ENCODE measurements around the gene MPND.

The MPND gene

DNA sequence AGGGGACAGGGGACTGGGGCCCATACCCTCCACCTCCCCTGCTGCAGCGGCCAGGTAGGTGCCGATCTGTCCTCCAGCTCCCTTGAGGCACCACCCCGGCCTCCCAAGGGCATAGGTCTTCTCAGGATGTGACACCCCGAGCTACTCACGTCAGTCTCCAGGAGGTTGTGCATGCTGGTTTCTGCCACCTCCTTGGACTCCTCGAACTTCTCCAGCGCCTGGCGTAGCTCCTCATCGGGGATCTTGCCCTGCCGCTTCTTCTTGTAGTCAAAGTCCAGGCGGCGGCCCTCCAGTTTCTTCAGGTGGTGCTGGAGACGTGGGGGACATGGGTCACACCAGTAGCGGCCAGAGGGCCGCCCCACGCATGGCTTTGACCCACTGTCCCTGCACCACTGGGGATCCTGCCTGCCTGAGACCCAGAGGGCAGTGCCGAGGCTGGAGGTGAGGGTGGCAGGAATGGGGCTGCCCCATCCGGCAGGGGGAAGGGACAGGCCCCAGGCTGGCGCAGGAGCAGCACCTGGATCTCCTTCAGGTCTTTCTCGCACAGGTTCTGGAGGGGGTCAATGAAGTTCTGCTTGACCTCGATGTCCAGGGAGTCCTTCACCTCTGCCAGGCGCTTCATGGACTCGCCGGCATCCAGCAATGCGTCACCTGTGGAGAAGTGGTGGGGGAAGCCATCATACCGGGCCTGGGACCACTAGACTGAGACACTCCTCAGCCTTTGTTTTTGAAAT is 20.4 kb downstream of the MPND start:
- FAIRE-seq: no peak
- no peak for DNase-seq (ENCODE audit: insufficient read length, low spot score)

- DNase-seq (ENCODE audit: insufficient read length, low spot score) (no peak), FAIRE-seq (no peak)
Measured at GRCh38 chr19:4365341-4365740, 22.0 kb downstream of the MPND start.

DNA sequence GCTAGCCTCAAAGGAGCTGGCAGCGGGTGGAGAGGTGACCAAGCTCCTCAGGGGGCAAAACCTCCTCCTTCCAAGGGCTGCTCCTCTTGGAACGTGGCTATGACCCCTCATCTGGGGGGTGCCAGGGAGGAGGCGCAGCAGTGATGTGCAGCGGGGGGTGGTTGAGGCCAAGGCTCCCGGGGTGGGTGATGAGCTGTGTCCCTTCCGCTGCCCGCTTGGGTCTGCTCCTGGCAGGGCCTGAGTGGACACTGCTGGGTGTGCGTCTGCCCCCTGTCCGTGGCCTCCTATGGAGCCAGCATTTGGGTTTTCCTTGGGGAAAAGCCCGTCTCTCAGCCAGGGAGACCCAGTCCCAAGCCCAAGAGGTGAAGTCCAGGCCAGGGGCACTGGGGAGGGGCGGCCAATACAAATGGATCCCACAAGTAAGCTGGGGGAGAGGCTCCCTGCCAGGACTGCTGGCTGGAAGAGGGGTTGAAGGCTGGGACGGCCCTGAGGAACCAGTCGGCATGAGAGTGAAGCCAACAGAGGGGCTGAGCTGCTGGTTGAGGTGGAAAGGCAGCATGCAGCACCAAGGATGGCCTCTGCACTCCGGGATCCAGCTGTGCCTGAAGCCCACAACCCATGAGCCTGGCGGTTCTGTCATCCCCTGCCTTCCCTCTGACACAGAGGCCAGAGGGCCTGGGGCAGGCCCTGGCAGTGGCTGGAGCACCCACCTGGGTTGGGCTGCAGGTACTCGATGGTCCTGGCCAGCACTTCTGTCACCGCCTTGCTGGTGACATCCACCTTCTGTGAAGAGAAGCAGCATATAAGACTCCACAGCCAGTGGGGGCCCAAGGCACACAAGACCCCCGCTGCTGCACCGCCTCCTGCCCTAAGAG is 22.7 kb downstream of the MPND start:
- FAIRE-seq: no peak
- DNase-seq (ENCODE audit: insufficient read length, low spot score): no peak

DNA sequence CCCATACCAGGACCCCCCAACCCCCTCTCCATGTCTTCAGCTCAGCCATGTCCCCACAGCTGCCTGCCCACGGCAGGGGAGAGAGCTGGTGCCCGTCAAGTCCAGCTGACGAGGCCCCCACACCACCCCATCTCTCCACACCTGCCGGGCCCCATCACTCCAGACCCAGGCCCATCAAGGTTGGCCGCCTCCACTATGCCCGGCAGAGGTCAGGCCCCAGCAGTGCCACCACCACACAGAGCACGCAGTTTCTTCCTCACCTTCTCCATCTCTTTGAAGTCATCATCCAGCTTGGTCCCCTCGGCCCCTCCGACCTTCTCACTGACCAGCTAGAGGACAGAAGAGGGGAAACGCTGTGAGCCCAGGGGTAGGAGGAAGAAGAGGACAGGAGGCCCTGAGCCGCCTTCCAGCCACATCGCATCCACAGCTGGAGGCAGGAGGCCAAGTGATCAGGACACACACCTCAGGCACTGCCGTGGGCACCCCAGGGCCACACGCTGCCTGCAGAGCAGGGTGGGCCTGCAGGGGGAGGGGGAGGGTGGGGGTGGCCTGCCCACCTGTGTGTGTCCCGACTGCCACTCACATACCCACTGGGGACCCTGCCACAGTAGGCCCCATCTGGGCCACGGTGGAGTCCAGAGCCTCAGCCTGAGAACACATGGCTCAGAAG is 23.4 kb downstream of the MPND start:
- FAIRE-seq: no peak
- DNase-seq (ENCODE audit: insufficient read length, low spot score): no peak

DNA sequence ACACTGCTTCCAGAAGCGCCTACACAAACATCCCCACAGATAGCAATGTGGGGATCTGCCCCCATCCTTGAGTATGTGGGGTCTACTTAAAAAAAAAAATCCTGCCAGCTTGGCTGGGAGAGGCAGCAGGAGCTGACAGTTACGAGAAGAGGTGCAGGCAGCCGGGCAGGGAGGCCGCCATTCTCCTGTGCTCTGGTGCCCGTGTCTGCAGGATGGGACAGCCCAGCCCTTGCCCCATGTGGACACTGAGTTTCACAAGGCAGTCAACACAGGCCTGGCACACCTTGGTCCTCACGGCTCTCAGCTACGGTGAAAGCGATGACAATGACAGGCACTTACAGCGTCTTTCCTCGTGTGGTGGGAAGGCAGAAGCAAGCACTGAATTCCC is 24.0 kb downstream of the MPND start:
- no peak for FAIRE-seq
- DNase-seq (ENCODE audit: insufficient read length, low spot score): no peak

- DNase-seq (ENCODE audit: insufficient read length, low spot score) (no peak), FAIRE-seq (no peak)
Measured at GRCh38 chr19:4367781-4368127, 24.4 kb downstream of the MPND start.

DNA sequence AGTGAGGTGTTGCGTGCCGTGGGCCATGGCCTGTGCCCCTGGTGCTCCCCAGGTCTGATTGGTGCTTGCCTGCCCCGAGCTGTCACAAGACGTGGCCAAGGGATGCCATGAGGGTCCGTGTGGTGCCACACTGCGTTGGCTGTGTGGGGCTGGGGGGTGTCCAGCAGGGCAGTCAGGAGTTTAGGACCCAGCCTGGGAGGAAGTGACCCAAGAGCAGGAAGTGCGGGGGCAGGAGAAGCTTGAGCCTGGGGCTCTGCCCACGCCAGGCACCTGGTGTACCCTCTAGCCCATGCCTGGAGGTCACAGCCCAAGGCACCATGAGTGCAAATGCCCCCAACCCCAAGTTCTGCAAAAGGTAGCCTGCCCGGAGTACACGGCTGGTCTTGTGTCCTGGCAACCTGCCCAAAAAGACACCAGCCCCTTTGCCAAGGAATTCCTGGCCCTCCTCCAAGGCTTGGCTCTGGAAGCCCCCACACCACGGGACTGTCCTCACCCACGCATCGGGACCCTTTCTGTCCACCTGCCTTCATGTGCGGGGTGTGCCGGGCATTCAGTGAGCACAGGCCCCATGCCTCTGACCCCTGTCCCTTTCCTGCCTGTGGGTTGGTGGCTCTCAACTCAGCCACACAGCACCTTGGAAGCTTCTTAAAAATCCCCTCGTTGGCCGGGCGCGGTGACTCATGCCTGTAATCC is 24.9 kb downstream of the MPND start:
- FAIRE-seq (no peak), DNase-seq (ENCODE audit: insufficient read length, low spot score) (no peak)

- DNase-seq (ENCODE audit: insufficient read length, low spot score): no peak
- no peak for FAIRE-seq
Measured at GRCh38 chr19:4369109-4369887, 25.9 kb downstream of the MPND start.

DNA sequence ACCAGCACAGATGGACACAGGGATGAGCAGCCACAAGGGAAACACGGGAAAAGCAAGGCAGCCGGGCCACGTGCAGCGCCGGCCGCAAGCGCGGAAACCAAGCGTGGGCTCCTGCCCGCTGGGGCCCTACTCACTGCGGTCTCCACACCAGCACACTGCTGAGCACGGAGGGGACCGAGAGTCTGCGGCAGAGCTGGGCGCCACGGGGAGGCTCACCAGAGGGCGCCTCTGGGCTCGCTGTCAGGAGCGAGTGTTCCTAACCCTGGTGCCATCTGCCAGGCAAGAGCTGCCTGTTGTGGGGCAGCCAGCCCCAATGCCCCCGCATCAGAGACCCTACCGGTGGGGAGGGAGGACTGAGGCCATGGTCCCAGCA is 26.5 kb downstream of the MPND start:
- FAIRE-seq: no peak
- no peak for DNase-seq (ENCODE audit: insufficient read length, low spot score)

DNA sequence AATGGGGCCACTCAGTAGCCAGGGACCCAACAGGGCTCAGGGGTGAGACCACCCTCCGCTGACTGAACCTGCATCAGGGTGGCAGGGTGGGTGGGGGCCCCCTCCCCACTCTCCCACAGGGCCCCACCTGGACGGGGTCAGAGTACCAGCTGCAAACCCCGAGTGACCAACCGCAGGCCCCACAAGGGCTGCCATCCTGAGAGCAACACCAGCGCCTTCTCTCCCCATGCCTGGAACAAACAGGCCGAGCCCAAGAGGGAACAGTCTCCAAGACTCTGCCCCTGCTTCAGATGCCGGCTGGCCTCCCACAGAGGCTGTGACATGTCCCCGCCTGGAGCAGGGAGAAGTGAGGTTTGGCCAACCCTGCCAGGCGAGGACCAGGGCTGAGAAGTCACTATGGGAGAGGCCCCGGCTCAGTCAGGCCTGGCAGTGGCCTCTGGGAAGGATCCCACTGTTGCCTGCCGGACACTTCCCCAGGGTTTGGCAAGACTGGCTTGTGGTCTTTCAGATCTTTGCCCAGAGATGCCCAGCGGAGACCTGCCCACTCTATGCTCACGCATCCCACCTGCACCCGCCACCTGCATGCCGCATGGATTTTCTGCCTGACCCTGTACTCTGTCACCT is 27.2 kb downstream of the MPND start:
- no peak for FAIRE-seq
- DNase-seq (ENCODE audit: insufficient read length, low spot score): no peak

DNA sequence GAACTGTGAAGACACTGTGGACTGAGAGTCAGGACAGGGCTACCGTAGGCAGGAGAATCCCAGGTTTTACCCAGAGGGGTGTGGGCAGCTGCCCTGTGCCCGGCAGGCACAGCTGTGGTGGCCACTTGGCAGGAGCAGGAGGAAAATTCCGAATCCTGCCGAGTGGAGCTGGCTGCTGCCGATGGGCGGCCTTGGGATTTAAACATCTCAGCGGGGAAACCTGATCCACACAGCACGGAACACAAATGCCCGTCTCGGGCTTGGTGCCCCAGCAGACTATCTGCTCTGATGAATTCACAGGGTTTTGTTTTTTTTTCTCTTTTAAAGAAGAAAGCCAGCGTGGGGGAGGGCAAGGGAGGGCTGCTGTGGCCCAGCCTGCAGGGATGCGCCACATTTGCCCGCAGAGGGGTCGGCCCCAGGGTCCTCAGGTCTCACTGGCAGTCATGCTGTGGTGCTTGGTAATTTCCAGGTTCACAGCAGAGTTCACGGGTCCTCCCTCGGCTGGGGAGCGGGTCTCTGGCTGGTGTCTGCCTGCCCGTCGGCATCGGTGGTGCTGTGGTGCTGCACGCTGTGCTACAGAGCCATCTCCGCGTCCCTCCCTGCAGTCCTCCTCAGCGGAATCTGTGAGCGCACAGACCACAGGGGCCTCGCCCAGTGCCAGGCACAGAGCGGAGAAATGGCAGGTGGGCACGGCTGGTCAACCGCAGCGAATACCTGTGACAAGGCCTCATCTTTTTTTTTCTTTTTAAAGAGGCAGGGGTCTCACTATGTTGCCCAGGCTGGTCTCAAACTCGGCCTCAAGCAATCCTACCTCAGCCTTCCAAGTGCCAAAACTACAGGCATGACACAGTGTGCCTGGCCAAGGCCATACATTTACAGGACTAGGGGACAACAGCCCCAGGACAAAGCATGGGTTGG is 28.1 kb downstream of the MPND start:
- FAIRE-seq (no peak), DNase-seq (ENCODE audit: insufficient read length, low spot score) (no peak)

- FAIRE-seq (no peak), DNase-seq (ENCODE audit: insufficient read length, low spot score) (no peak)
Measured at GRCh38 chr19:4372165-4373012, 29.0 kb downstream of the MPND start.

DNA sequence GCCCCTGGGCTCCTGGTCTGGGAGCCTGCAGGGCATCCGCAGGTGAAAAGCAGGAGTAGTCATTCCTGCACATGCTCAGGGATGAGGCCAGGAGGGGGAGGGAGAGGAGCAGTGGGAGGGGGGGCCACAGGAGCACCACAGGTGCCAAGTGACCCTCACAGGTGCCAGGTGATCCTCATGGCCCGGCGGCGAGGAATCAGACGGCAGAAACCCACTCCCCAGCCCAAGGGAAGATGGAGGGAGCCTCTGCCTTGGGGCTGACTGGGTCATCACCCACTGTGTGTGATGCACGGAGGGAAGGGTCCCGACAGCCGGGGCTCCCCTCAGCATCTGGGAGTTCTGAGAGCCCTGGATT is 29.6 kb downstream of the MPND start:
- FAIRE-seq (no peak), DNase-seq (ENCODE audit: insufficient read length, low spot score) (no peak)

DNA sequence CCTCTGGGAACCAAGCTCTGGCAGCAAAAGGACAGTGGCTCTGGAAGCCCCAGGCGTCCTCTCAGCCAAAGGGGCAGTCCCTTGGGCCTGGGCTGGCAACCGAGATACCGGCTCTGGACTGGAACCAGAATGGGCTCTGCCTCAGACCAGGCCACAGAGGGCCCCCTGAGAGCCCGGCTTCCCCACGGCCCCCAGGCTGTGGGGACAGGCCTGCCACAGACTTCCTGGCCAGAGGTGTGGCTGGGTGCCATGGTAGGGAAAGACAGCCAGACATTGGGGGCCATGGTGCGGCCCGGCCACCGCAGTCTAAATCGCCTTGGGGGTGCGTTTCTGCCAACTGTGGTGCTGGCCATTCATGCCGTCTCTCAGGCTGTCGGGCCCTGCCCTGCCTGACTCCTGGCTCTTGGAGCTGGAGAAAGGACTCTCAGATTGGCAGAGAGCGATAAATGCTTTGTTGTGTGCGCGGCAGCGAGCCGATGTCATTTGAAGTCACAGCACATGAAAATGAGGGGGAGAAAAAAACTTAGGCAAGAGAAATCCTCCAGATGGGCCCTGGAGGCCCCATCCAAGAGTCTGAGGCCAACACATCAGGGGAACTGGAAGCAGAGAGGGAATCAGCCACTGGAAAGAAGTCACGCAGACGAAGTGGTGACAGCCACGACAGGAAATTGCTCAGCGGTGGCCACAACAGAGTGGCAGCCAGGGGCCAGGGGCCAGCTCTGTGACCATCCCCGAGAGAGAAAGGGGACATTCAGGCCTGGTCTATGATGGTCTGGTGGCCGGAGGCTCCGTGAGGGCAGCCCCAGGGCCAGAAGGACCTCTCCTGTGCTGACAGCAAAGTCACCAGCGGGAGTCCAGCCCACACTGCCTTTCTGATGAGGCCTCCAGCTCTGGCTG is 30.5 kb downstream of the MPND start:
- no peak for FAIRE-seq
- no peak for DNase-seq (ENCODE audit: insufficient read length, low spot score)

GRCh38 chr19:4374498-4375163 is 31.3 kb downstream of the MPND start:
- peak; percentile 46 for FAIRE-seq
- DNase-seq (ENCODE audit: insufficient read length, low spot score): peak; percentile 71

GRCh38 chr19:4375164-4376027 is 32.0 kb downstream of the MPND start:
- no peak for FAIRE-seq
- DNase-seq (ENCODE audit: insufficient read length, low spot score): no peak
